HG03457 (cell line): ENCODE results near the gene CDK6.
"Not testable (repeated sequence)": the region's sequence is repeated elsewhere in the genome, so short reads cannot be mapped to it uniquely, and the experiment has no call there.

Source experiments
- ATAC-seq: cut with Tn5 transposase; IDR thresholded peaks from one replicate; pipeline ENCODE4 v1.9.1; 2021; ENCODE audit warnings: moderate number of reproducible peaks; ENCODE audit not compliant: unreplicated experiment

The CDK6 gene

GRCh38 chr7:92836489-92836999 is at the start of gene CDK6:
Gene CDK6 (minus strand): TSS chr7:92836573. CDS start chr7:92833323, 3,250 bp downstream.
- no peak for ATAC-seq

GRCh38 chr7:92886039-92886438 is 49.7 kb upstream of the CDK6 start:
- not testable (repeated sequence) for ATAC-seq

- no peak for ATAC-seq
Observed at GRCh38 chr7:92884218-92884617, 47.8 kb upstream of the CDK6 start.

- ATAC-seq = no peak
Observed at GRCh38 chr7:92882760-92883159, 46.4 kb upstream of the CDK6 start.

GRCh38 chr7:92881091-92881485 is 44.7 kb upstream of the CDK6 start:
- ATAC-seq = no peak

GRCh38 chr7:92880212-92881090 is 44.1 kb upstream of the CDK6 start:
- ATAC-seq = no peak

GRCh38 chr7:92877367-92877766 is 41.0 kb upstream of the CDK6 start:
- no peak for ATAC-seq

GRCh38 chr7:92876836-92877235 is 40.5 kb upstream of the CDK6 start:
- ATAC-seq = no peak

- no peak for ATAC-seq
Observed at GRCh38 chr7:92875719-92876118, 39.3 kb upstream of the CDK6 start.

- ATAC-seq = no peak
Observed at GRCh38 chr7:92875173-92875572, 38.8 kb upstream of the CDK6 start.

GRCh38 chr7:92874567-92874966 is 38.2 kb upstream of the CDK6 start:
- no peak for ATAC-seq

GRCh38 chr7:92873776-92874175 is 37.4 kb upstream of the CDK6 start:
- no peak for ATAC-seq

GRCh38 chr7:92872701-92873100 is 36.3 kb upstream of the CDK6 start:
- ATAC-seq = no peak

- ATAC-seq = no peak
Observed at GRCh38 chr7:92868683-92869293, 32.4 kb upstream of the CDK6 start.

GRCh38 chr7:92864169-92864568 is 27.8 kb upstream of the CDK6 start:
- not testable (repeated sequence) for ATAC-seq

GRCh38 chr7:92856436-92856835 is 20.1 kb upstream of the CDK6 start:
- ATAC-seq = no peak

- no peak for ATAC-seq
Observed at GRCh38 chr7:92854501-92855238, 18.3 kb upstream of the CDK6 start.

GRCh38 chr7:92851732-92852131 is 15.4 kb upstream of the CDK6 start:
- ATAC-seq = no peak

- no peak for ATAC-seq
Observed at GRCh38 chr7:92850516-92850915, 14.1 kb upstream of the CDK6 start.

GRCh38 chr7:92849322-92849721 is 12.9 kb upstream of the CDK6 start:
- ATAC-seq = no peak

GRCh38 chr7:92848851-92849250 is 12.5 kb upstream of the CDK6 start:
- ATAC-seq = no peak
